Endometrial microvascular endothelial cells (primary cell): ENCODE data around the gene MIX23. TPM values are rescaled to one million over a fixed set of nuclear protein-coding genes. Genes with fewer than 3 reads are reported as not detected.

Experiments used
- in situ Hi-C: cut with HindIII; loops from 2 replicates; pipeline ENCODE4 v1.10.0; 2017; ENCODE audit warnings: low sequenced_read_pairs, low pct_unique_long_range_greater_than_20kb; ENCODE audit errors: inconsistent ontology term
- total RNA-seq: library from RNA; depleted of rRNA; stranded (reverse); fragments of >200 nt; gene quantifications from one replicate; pipeline ENCODE4 v1.2.3, GENCODE V29; 2015; ENCODE audit errors: inconsistent ontology term

The MIX23 gene
- total RNA-seq, 1 donor from 2014 or later = 19.1 TPM

- in situ Hi-C loops = no loop called here
These were observed 68.7 kb downstream of the MIX23 start for GRCh38 chr3:122314228-122314876.

DNA sequence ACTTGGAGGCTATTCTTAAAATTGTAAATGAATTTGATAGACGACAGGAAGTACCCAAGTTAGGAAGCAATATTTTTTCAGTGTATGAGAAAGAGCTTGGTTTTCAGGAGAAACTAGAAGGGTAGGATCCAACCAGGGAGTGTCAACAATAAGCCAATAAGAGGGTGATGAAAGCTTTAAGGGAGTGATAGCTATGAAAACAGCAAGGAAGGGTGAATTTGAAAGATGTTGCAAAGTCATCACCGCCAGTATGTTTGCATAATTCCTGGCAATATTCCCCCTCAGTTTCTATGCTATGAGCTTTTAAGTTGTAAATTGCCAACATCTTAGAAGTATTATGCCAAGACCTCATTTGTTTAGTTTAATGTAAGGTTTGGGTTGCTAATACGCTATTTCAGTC is 69.8 kb downstream of the MIX23 start:
- in situ Hi-C loops = no loop called here

GRCh38 chr3:122312826-122313225 is 70.2 kb downstream of the MIX23 start:
- in situ Hi-C loops = no loop called here

- in situ Hi-C loops = no loop called here
These were observed 72.7 kb downstream of the MIX23 start for GRCh38 chr3:122310361-122310760.

Other genes with a start within 250 kb of the MIX23 start
- gene CASR, start 199.6 kb downstream of the MIX23 start, total RNA-seq = not detected
- gene CSTA, start 58.0 kb downstream of the MIX23 start, total RNA-seq = not detected
- gene FAM162A, start 951 bp upstream of the MIX23 start, total RNA-seq = 21.2 TPM
- 5.9 TPM for gene WDR5B, start 32.8 kb upstream of the MIX23 start, total RNA-seq
- 53.6 TPM for gene KPNA1, start 131.7 kb upstream of the MIX23 start, total RNA-seq
- 36.3 TPM for gene PARP9, start 181.1 kb upstream of the MIX23 start, total RNA-seq
- 35.1 TPM for gene DTX3L, start 181.1 kb upstream of the MIX23 start, total RNA-seq
- 1.9 TPM for gene PARP15, start 194.4 kb upstream of the MIX23 start, total RNA-seq